ENCODE measurements around the gene B3GNT9. TPM values are rescaled to one million over a fixed set of nuclear protein-coding genes. Genes with fewer than 3 reads are reported as not detected.

The B3GNT9 gene
- polyA plus RNA-seq, 3 donors: 9.0 to 9.8 (median 9.1) TPM

Other genes with a start within 250 kb of the B3GNT9 start
- gene CDH16, start 232.1 kb downstream of the B3GNT9 start, polyA plus RNA-seq (ENCODE audit: insufficient read length in 3 of 3): 100 to 1,000 TPM; 228 to 269 (median 251) TPM
- gene RRAD, start 225.5 kb downstream of the B3GNT9 start, polyA plus RNA-seq (ENCODE audit: insufficient read length in 3 of 3): 1 to 10 TPM; 1.9 to 3.2 (median 2.1) TPM
- 10 to 100 TPM; 76.4 to 98.5 (median 95.7) TPM for gene CIAO2B, start 216.6 kb downstream of the B3GNT9 start, polyA plus RNA-seq (ENCODE audit: insufficient read length in 3 of 3)
- gene CES2, start 215.5 kb downstream of the B3GNT9 start, polyA plus RNA-seq (ENCODE audit: insufficient read length in 3 of 3): 10 to 100 TPM; 39.6 to 45.2 (median 39.7) TPM
- 1 to 10 TPM; 1.3 to 3.1 (median 1.8) TPM for gene CES3, start 189.7 kb downstream of the B3GNT9 start, polyA plus RNA-seq (ENCODE audit: insufficient read length in 3 of 3)
- gene CES4A, start 162.4 kb downstream of the B3GNT9 start, polyA plus RNA-seq (ENCODE audit: insufficient read length in 3 of 3): 1 to 10 TPM; 6.1 to 6.8 (median 6.7) TPM
- gene CBFB, start 121.8 kb downstream of the B3GNT9 start, polyA plus RNA-seq (ENCODE audit: insufficient read length in 3 of 3): 10 to 100 TPM; 64.9 to 70.8 (median 66.6) TPM
- 10 to 100 TPM; 22.9 to 26.7 (median 23.1) TPM for gene PHAF1, start 41.1 kb downstream of the B3GNT9 start, polyA plus RNA-seq (ENCODE audit: insufficient read length in 3 of 3)
- gene TRADD, start 8.9 kb upstream of the B3GNT9 start, polyA plus RNA-seq (ENCODE audit: insufficient read length in 3 of 3): 1 to 10 TPM; 3.5 to 4.3 (median 3.8) TPM
- under 1 TPM; 0.96 to 1.00 (median 0.96) TPM for gene FBXL8, start 9.0 kb upstream of the B3GNT9 start, polyA plus RNA-seq (ENCODE audit: insufficient read length in 3 of 3)
- gene HSF4, start 13.7 kb upstream of the B3GNT9 start, polyA plus RNA-seq (ENCODE audit: insufficient read length in 3 of 3): 1 to 10 TPM; 1.1 to 1.3 (median 1.2) TPM
- gene NOL3, start 19.5 kb upstream of the B3GNT9 start, polyA plus RNA-seq (ENCODE audit: insufficient read length in 3 of 3): 1 to 10 TPM; 3.9 to 4.3 (median 4.2) TPM
- 10 to 100 TPM; 22.7 to 28.4 (median 27.3) TPM for gene MATCAP1, start 33.0 kb upstream of the B3GNT9 start, polyA plus RNA-seq (ENCODE audit: insufficient read length in 3 of 3)
- gene EXOC3L1, start 39.1 kb upstream of the B3GNT9 start, polyA plus RNA-seq (ENCODE audit: insufficient read length in 3 of 3): 1 to 10 TPM; 4.2 to 5.6 (median 4.3) TPM
- 10 to 100 TPM; 51.1 to 55.7 (median 53.0) TPM for gene E2F4, start 41.2 kb upstream of the B3GNT9 start, polyA plus RNA-seq (ENCODE audit: insufficient read length in 3 of 3)
- 1 to 10 TPM; 4.3 to 5.5 (median 4.9) TPM for gene ELMO3, start 48.1 kb upstream of the B3GNT9 start, polyA plus RNA-seq (ENCODE audit: insufficient read length in 3 of 3)
- 10 to 100 TPM; 38.1 to 43.2 (median 43.0) TPM for gene TMEM208, start 76.1 kb upstream of the B3GNT9 start, polyA plus RNA-seq (ENCODE audit: insufficient read length in 3 of 3)
- 10 to 100 TPM; 32.9 to 38.9 (median 33.0) TPM for gene FHOD1, start 96.5 kb upstream of the B3GNT9 start, polyA plus RNA-seq (ENCODE audit: insufficient read length in 3 of 3)
- 1 to 10 TPM; 2.4 to 3.6 (median 2.9) TPM for gene SLC9A5, start 98.0 kb upstream of the B3GNT9 start, polyA plus RNA-seq (ENCODE audit: insufficient read length in 3 of 3)
- gene PLEKHG4, start 128.5 kb upstream of the B3GNT9 start, polyA plus RNA-seq (ENCODE audit: insufficient read length in 3 of 3): 10 to 100 TPM; 13.4 to 14.3 (median 13.8) TPM
- 1 to 10 TPM in 2 of 3 donors, under 1 TPM in 1; 0.44 to 1.2 (median 1.0) TPM for gene KCTD19, start 175.7 kb upstream of the B3GNT9 start, polyA plus RNA-seq (ENCODE audit: insufficient read length in 3 of 3)
- 1 to 10 TPM; 3.2 to 4.6 (median 3.7) TPM for gene LRRC36, start 175.8 kb upstream of the B3GNT9 start, polyA plus RNA-seq (ENCODE audit: insufficient read length in 3 of 3)
- 10 to 100 TPM; 54.6 to 62.9 (median 58.7) TPM for gene TPPP3, start 242.5 kb upstream of the B3GNT9 start, polyA plus RNA-seq (ENCODE audit: insufficient read length in 3 of 3)